ENCODE data around the gene ADRA2C.

The ADRA2C gene

DNA sequence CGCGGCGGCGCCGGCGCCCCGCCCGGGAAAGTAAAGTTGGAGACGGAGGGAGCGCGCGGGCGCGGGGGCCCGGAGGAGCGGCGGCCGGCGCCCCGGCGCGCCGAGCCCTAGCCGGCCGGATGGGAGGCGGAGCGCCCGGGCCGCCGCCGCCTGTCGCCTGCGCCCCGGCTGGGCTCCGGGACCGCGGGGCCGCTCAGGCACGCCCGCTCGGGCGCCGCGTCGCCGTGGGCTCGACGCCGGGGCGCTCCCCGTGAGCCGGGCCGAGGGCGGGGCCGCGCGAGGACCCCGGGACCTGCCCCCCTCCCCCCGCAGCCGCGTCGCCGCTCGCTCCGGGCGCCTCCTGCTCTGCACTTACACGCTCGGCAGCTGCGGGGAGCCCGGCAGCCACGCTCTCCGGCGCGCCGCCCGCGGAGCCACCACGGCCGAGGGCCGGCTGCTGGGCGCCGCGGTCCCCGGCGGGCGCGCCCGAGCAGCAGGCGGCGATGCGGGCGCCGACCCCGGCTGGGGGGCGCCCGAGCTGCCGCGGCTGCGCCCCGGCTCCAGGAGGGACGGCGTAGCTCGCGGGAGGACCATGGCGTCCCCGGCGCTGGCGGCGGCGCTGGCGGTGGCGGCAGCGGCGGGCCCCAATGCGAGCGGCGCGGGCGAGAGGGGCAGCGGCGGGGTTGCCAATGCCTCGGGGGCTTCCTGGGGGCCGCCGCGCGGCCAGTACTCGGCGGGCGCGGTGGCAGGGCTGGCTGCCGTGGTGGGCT lies at the start of gene ADRA2C:
Gene ADRA2C, plus strand, starts transcription at position 350 of the 749 bp plus-strand sequence. Its CDS starts 222 bp downstream, at position 572.
- DNase-seq, result no peak

DNA sequence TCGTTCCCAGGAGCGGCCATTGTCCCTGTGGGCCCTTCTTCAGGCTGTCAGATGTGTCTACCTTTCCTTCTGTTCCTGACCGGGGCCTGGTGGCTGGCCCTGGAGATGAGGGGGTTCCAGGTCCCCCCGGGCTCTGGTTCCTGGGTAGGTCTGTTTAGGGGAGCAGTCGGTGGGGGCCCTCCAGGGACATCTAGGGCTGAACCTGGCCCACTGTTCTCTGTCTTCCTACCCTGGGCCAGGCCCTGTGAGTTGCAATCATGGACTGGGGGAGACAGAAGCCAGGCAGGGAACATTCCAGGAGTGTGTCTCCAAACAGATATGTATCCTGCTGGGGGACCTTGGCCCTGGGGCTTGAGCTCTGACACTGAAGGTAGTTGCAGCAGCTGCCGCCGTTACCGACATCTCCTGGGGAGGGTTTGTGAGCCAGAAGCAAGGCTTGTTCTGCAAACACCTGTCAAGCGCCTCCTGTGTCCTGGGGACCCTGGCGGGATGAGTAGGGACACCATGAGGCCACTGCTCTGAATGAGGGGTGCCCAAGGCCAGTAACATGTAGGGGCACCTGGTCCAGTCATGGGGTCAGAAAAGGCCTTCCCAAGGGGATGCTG lies 49.5 kb upstream of the ADRA2C start:
- DNase-seq, result no peak

DNA sequence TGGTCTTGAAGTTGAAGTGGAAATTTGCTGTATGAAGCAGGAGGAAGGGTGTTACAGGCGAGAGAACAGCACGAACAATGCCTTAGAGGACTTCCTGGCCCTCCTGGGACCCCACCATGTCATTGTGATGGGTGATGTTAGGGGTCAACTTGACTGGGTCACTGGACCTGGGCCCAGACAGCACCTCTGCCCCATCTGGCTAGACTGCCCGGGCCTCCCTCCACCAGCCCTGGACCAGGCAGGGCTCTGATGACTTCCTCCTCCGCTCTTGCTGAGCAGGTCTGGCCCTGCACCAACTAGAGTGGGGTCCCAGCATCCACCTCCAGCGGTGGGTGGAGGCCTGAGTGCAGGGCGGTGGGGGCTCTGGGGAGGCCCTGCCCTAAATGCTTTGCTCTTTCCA lies 48.9 kb upstream of the ADRA2C start:
- DNase-seq, result no peak

DNA sequence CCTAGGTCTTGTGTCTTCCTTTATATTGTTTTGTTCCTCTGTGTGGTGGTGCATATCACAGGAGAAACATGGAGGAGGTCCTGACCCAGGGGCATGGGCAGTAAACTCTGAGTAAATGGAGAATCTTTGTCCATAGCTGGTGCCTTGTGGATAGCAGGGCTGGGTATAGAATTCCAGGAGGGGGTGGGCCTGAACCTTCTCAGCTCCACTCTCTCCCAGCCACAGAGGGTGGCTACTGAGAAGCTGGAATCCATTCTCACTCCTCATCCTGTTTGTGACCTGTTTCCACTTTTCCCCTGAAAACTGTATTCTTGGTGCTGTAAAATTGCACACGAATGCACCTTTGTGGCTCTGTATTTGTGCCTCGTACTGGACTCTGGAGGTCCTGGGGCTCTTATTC lies 47.7 kb upstream of the ADRA2C start:
- DNase-seq, result no peak

DNA sequence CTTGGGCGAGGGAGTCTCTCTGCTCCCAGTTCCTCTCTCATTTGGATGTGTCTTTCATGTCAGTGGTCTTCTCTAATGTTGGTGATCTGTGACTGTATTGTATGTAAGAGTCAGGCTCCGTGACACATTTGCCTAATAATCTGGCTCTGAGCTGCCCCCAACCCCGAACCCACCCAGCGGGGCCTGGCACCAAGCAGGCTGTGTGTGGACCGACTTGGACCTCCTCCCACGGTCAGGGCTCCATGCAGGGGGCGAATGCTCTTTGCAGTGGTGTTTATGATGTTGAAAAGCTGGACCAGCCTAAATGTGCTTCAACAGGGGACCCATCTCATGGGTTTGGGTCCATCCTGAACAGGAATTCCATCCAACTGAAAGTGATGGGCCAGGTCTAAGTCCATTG lies 47.0 kb upstream of the ADRA2C start:
- DNase-seq, result no peak

DNA sequence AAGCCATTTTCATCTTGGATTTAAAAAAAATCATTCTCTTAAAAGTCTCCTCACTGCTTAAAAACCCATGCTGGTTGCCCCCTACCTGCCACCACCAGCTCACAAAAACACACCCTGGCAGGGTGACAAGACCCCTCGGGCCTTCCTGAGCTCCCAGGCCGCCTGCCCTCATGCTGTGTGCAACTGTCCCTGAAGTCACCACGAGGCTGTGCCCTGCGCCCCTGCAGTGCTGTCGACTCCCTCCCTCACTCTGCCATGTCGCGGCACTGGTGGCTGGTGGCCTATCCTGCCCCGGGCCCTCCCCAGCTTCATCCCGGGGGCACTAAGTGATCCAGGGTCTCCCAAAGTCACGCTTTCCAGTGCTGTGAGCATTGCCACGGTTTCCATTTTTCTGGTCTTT lies 46.3 kb upstream of the ADRA2C start:
- no peak for DNase-seq

DNA sequence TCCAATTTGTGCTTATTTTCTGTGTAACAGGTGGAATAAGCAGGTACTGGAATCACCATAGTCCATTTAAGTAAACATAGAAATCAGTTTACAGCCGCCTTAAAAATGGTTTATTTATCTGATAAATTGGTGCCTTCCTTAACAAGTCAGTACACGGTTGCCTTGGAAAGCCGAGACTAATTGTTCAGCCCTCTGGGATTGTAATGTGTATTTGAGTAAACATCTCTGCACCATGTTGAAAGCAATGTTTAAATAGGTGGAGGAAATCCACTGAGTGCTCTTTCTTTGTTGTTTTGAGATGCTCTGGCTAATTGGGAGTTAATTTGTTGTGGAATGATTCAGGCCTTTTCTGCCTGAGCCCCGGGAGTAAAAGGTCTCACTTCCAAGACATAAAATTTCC lies 45.7 kb upstream of the ADRA2C start:
- no peak for DNase-seq

DNA sequence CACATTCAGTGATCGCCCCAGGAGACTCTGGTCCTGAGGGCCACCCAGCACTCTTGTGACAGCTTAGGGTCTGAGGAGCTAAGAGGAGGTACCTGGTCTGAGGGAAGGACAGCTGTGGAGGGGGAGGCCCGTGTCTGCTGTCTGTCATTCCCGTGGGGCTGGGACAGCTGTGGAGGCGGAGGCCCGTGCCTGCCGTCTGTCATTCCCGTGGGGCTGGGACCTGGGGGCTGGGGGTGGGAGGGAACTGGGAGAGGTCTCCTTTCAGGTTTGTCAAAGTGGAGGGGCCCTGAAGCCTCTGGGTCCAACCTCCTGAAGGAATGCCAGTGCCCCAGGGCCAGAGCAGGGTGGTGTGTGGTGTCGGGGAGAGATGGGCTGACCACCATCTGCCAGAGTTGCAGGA lies 45.0 kb upstream of the ADRA2C start:
- DNase-seq, result no peak

DNA sequence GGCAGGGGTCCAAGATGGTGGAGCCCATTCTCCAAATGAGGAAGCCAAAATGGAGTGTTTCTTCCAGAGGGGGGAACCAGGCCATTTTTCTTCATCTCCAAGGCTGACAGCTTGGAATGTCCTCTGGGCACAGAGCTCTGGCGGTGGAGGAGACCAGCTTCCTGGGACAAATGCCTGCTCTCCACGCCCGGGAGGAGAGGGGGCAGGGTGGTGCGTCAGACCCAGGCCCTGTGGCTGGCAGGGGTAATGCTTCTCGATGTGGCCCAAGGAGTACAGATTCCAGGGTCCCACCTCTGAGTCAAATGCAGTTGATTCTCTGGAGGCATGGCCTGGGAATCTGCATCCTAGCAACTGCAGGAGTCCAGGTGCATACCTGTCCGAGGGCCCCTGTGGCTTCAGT lies 44.6 kb upstream of the ADRA2C start:
- DNase-seq, result no peak

DNA sequence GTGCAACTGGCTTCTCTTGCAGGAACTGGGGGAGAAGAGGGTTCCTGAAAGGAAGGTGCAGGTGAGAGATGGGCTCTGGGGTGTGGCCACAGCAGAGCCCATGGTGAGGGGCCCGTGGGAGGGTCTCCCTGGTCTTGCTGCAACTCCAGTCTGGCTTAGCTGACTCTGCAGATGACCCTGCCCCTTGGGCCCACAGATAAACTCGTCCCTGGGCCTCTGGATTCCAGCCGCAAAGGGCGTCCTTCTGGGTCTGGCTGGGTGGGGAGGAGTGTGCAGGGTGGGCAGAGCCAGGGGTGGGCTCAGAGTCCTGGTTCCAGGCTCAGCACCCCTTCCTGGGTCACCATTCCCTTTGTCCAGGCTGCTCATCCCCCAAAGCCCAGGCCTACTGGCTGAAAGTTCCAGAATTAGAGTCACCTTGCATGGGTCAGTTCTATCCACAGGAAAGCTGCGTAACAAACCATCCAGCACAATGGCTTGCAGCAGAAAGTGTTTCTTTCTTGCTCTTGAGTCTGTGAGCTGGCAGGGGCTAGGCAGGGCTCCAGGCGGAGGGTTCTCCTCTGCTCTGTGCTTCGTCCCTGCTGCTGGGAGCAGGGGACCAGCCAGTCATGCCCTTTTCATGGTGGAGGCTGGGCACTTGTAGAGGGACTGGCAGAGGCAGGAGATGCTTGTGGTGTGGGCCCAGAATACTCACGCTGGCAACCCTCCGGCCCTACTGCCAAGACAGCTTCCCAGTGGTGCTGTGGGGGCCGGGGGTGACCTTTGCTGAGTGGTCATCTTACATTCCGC lies 43.5 kb upstream of the ADRA2C start:
- no peak for DNase-seq

DNA sequence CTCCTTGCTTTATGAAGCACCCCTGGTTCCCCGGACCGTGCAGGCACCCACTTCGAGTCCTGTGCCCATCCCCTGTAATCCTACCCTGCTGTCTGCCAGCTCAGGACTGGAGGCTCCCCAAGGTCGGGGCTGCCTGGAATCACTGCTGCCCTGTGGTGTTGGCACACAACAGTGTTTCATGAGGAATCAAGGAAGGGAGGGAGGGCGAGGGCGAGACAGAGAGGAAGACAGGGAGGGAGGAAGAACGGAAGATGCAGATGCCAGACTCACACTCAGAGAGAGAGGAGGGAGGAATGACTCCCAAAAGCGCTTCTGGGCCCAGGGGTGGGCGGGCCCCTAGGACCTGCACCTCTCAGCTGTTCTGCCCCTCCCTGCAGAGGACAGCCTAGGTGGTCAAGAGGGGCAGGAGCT lies 42.9 kb upstream of the ADRA2C start:
- no peak for DNase-seq

DNA sequence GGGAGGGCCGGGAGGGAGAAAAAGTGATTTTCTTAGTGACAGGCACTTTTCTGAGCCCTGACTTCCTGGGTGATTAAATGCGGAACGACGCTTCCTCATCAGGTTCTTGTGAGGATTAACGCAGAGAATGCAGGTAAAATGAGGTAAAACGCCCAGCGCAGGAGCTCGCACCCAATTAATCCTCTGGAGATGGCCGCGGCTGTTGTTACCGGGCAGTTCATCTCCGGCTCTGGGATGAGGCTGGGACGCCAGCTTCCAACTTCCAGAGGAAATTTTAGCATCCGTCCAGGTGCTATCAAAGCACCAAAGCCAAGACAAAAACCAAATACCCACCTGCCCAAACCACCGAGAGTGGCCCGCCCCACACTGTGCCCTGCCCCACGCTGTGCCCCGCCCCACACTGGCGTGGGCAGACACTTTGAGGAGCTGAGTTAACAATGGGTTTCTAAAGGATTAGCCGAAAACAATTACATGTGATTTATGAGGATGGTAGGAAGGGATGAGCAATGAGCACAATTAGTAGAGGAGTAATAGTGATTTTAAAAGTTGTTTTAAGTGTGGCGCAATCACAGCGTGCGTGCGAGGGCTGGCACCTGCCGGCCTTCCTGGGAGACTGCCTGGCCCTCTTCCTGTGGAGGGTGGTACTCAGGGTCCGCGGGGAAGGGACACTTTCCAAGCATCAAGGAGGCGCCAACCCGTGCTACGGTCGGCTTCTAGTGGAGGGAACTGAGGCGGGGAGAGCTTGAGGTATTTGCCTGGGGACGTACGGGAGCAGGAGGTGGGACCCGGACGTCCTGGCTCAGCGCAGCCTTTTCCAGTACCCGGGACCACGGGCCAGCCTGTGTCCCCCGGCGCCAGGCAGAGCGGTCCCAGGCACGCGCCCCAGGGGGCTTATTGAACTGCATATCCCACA lies 41.6 kb upstream of the ADRA2C start:
- DNase-seq, result no peak

DNA sequence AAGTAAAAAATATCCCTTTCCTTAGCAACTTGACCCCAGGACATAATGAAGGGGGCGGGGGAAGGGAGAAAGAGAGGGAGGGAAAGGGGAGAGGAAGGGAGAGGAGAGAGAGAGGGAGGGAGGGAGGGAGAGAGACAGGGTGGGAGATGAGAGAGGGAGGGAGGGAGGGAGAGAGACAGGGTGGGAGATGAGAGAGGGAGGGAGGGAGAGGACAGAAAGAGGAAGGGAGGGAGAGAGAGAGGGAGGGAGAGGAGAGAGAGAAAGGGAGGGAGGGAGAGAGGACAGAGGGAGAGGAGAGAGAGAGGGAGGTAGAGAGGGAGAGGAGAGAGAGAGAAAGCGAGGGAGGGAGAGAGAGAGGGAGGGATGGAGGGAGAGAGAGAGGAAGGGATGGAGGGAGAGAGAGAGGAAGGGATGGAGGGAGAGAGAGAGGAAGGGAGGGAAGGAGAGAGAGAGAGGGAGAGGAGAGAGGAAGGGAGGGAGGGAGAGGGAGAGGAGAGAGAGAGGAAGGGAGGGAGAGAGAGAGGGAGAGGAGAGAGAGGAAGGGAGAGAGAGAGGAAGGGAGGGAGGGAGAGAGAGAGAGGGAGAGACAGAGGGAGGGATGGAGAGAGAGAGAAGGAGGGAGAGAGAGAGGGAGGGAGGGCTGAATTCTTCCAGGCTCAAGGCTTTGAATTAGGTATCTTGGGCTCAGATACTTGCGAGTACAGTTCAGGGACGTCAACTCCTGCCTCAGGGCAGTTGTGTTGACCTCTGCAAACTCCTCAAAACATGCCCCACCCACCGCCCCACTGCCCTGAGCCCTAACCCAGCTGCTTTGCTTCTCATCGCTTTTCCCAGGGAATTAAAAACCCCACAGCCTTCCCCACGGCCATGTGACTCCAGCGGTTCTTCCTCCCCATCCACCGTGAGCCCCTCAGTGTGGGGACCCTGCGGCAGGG lies 40.0 kb upstream of the ADRA2C start:
- DNase-seq, result no peak

DNA sequence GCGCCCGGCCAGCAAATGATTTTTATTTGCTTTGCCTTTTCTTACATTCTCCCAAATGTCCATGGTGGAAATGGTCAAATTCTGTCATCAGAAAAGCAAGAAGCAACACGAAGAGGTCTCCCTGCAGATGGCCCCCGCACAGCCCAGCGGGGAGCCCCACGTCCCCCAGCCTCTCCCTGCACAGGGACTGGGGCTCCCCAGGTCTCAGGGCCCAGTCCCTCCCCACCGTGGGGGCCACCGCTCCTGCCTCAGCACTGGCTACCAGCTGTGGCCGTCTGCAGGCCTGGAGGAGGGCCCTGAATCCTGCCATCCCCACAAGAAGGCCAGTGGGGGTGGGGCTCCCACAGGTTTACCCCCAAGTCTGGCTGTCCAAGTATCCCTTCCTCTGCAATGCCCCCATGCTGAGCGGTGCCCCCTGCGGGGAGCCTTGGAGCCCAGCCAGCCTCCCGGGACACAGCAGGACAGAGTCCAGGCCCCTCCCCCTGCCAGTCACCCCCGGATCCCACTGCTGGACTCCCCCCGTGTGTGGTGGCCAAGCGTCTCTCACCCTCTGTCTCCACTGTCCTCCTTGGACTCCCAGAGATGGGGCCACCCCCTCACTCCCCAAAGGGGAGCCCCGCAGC lies 38.2 kb upstream of the ADRA2C start:
- DNase-seq, result no peak

DNA sequence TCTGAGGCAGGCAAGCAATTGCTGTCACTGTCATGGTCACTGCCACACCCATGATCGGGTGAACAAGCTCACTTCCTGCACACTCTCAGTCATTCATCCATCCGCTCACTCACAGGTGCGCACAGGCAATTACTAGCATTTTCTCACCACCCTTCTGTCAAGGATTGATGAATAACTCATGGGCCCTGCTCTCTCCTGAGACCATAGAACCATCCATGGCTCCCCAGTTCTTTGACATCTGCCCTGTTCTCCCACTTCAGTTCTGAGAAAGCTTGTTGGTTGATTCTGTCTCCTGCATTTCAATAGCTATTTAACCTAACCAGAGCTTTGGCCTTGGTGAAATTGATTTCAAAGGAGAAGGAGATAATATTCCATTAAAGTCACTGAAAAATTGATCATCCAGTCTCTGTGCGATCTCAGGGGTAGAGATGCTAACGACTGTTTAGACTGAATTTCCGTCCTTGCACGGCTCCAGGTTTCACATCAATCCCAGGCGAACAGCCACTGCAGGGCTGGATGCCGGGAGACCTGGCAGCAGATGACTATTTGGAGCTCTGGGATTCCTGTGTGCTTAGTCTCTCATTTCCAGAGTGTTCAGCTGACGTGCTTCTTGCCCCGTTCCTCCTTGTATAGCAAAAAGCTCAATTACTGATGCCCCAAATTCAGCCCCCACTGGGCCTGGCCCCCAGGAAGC lies 36.9 kb upstream of the ADRA2C start:
- DNase-seq, result no peak

DNA sequence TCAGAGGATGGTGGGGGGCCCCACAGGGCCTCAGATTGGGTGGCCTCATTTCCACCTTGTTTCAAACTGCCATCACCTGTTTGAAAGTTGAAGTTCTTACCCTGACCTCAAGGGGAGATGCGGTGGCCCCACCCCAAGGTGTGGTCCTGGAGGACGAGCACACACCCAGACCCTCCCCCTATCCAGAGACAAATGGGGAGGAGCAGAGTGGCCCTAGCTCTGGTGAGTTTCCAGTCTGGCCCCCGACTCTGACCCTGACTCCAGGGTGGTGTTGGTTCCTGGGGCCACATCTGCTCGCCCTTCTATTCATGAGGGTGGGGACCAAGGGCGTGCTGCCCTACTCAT lies 36.3 kb upstream of the ADRA2C start:
- no peak for DNase-seq

DNA sequence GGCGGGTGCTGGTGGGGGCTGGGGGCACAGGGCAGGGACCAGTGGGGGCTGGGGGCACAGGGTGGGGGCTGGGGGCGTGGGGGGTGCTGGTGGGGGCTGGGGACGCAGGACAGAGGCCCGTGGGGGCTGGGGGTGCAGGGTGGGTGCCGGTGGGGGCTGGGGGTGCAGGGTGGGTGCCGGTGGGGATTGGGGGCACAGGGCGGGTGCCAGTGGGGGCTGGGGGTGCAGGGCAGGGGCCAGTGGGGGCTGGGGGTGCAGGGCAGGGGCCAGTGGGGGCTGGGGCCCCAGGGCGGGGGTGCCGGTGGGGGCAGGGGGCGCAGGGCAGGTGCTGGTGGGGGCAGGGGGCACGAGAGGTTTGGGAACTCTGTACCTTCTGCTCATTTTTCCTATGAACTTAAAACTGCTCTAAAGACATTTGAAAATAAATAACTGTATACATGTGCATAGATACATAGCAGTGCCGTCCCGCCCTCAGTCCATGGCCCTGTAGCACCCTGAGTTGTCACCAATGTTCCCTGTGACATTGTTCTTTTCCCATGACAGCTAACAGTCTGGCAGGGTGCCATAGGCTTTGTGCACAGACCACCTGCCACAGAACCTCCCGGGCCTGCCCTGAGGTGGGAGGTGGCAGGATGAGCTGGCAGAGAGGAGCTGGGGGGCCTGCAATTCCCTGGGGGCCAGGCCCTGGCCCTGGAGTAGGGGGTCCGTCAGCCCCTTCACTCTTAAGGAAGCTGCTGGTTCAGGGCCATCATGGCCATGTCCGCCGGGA lies 35.6 kb upstream of the ADRA2C start:
- DNase-seq, result no peak

DNA sequence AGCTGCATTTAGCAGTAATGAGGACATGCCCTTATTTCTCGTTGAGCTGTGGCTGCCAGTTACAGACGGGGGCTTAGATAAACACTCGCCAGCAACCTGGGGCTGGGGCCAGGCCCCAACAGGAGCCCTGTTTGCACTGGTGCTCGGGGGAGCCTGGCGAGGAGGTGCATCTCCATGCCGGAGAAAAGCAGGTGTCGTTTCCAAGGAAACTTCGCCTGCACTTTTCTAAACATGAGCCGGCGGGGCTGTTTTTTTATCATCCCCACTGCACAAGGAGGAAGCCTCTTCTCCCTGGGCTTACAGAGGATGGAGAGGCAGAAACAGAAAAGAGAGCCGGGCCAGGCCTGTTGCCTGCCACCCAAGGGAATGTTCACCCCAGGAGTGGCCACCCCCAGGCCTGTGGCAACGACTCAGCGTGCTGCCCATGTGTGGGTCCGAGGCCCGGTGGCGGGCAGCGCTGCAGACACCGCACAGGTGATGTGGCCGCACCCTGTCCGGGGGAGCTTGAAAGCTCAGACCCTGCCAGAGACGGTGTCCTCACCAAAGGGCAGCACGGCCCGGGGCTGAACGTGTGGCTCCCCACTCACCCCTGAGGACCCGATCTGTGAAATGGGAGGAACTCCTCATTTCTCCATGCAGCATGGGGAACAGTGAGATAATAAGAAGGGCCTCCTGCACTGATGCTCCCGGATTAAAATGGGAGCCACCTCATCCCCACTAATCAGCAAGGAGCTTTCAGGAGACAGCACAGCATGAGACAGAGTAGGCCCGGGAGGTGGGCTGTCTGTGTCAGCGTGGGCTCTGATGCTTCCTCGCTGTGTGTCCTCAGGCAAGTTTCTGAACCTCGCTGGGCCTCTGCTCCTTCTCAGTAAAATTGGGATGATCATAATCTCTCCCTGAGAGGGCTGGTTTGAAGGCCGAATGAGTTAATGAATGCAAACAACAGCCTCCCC lies 33.8 kb upstream of the ADRA2C start:
- no peak for DNase-seq

DNA sequence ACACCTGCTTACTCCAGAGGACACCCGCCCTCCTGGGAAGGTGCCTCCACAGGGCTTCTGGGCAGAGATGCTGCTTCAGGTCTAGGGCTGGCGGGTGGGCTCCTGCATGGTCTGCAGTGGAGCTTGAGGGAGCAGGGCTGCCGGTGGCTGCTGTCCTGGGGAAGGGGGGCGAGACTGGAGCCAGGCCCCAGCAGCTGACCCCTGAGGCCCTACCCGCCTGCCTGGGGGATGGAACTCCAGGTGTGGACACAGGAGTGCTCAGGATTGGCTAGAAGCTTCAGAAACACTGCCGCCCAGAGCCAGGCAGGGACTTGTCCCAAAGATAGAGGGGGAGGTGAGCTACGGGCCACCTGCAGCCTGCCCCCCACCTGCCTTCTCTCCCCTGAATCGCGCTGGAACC lies 33.0 kb upstream of the ADRA2C start:
- DNase-seq, result no peak
